PC-9 (cell line): Measurements from ENCODE around the gene ABLIM1. TPM values are rescaled to one million over a fixed set of nuclear protein-coding genes. Genes with fewer than 3 reads are reported as not detected.

ENCODE experiments used
- BruUV-seq: library from RNA; stranded (reverse); fragments of 400-500 nt; replicated peaks from 2 replicates; lab custom pipeline; 2021; lab: Mats Ljungman, UMichigan
- CTCF ChIA-PET: fragments of 300-600 bp; sonication (Branson Sonifier 250); formaldehyde crosslinking; loops from one replicate; lab custom pipeline; 2022; ENCODE audit warnings: antibody characterized with exemption; lab: Charles Lee
- POLR2A ChIA-PET: fragments of 300-600 bp; sonication (Branson Sonifier 250); formaldehyde crosslinking; loops from one replicate; lab custom pipeline; 2022; ENCODE audit warnings: antibody characterized with exemption; ENCODE audit not compliant: unreplicated experiment; lab: Charles Lee
- DNase-seq, 2 experiments: peaks; one replicate each; pipeline versions ENCODE4 v3.0.0 to v3.0.0-alpha.2; 2015 to 2022; ENCODE audit warnings: mixed read lengths in 1 of 2
- H2AFZ ChIP-seq: fragments of 200-600 bp; sonication (generic); 2 replicates; pipeline ENCODE4 v1.8.1; 2017; ENCODE audit warnings: antibody characterized with exemption
- H3F3A ChIP-seq: fragments of 200-600 bp; sonication (generic); 2 replicates; pipeline ENCODE4 v1.8.1; 2017; ENCODE audit warnings: antibody characterized with exemption, mild to moderate bottlenecking, low read depth; ENCODE audit not compliant: insufficient read depth
- H3K27ac ChIP-seq: fragments of 200-600 bp; sonication (generic); 2 replicates; pipeline ENCODE4 v1.6.1; 2016; ENCODE audit warnings: mixed run types
- H3K27me3 ChIP-seq: fragments of 200-600 bp; sonication (generic); 2 replicates; pipeline ENCODE4 v1.6.1; 2016; ENCODE audit warnings: low read depth, mixed run types; ENCODE audit not compliant: insufficient read depth
- H3K36me3 ChIP-seq: fragments of 200-600 bp; sonication (generic); 2 replicates; pipeline ENCODE4 v1.6.1; 2016; ENCODE audit warnings: low read depth, mixed run types
- H3K4me1 ChIP-seq: fragments of 200-600 bp; sonication (generic); replicated peaks from 2 replicates; pipeline ENCODE4 v1.6.1; 2016; ENCODE audit warnings: mixed run types; ENCODE audit not compliant: insufficient read depth
- H3K4me2 ChIP-seq: fragments of 200-600 bp; sonication (generic); 2 replicates; pipeline ENCODE4 v1.6.1; 2017; ENCODE audit warnings: mixed run types
- H3K4me3 ChIP-seq: fragments of 200-600 bp; sonication (generic); 2 replicates; pipeline ENCODE4 v1.6.1; 2016; ENCODE audit warnings: mixed run types
- H3K79me2 ChIP-seq: fragments of 200-600 bp; sonication (generic); 2 replicates; pipeline ENCODE4 v1.6.1; 2017; ENCODE audit warnings: low read depth, mixed run types
- H3K9me2 ChIP-seq: fragments of 200-600 bp; sonication (generic); 2 replicates; pipeline ENCODE4 v1.8.1; 2017; ENCODE audit warnings: mild to moderate bottlenecking; ENCODE audit not compliant: insufficient read depth
- H3K9me3 ChIP-seq: fragments of 200-600 bp; sonication (generic); 2 replicates; pipeline ENCODE4 v1.8.1; 2016; ENCODE audit warnings: low read depth; ENCODE audit not compliant: insufficient read depth
- H4K20me1 ChIP-seq: fragments of 200-600 bp; sonication (generic); 2 replicates; pipeline ENCODE4 v1.8.1; 2017; ENCODE audit not compliant: insufficient read depth
- CTCF ChIP-seq: fragments of 200-600 bp; sonication (generic); conservative IDR thresholded peaks from 2 replicates; pipeline ENCODE4 v1.6.1; 2017; ENCODE audit warnings: mixed run types, antibody characterized with exemption, mild to moderate bottlenecking, moderate library complexity
- EZH2 ChIP-seq: fragments of 200-600 bp; sonication (generic); IDR thresholded peaks from 2 replicates; pipeline ENCODE4 v1.8.0; 2017; ENCODE audit warnings: antibody characterized with exemption, low read depth
- intact Hi-C: fragments of 100-400 bp; cut with micrococcal nuclease; formaldehyde crosslinking; loops from one replicate; pipeline ENCODE4 v1.10.0; 2022; ENCODE audit not compliant: unreplicated experiment
- total RNA-seq: library from RNA; stranded (reverse); gene quantifications from 2 replicates; pipeline ENCODE4 v1.2.3, GENCODE V29; 2021

ABLIM1 gene
- total RNA-seq, 1 experiment from 2014 or later = 68.7 TPM

GRCh38 chr10:114616516-114616915, 41.6 kb downstream of the ABLIM1 start:
- intact Hi-C loops = no loop called here
- H3K4me3 ChIP-seq = no peak overlapping the region

GRCh38 chr10:114616103-114616502, 42.0 kb downstream of the ABLIM1 start:
- intact Hi-C loops = no loop called here
- H3K27me3 ChIP-seq = no peaks in the 10 kb centered on the region
- H3K4me2 ChIP-seq = no peak overlapping the region
- POLR2A ChIA-PET = interaction anchor here (0.6 to 0.7 kb wide), 3 partner anchors 8 to 92 kb away, joined by 3 to 13 read pairs (median 4); no protein-coding TSS in a partner anchor
- no peaks in the 10 kb centered on the region for H3K79me2 ChIP-seq
- H4K20me1 ChIP-seq = no peaks in the 10 kb centered on the region
- H3K9me3 ChIP-seq = no peaks in the 10 kb centered on the region
- DNase-seq = no peak
- H3K27ac ChIP-seq = no peak overlapping the region
- H2AFZ ChIP-seq = no peak overlapping the region
- no peaks in the 10 kb centered on the region for H3K36me3 ChIP-seq
- H3K4me3 ChIP-seq = no peak overlapping the region
- H3K9me2 ChIP-seq = no peaks in the 10 kb centered on the region
- no TSS peak for BruUV-seq
- H3K4me1 ChIP-seq = peaks cover 30% of the 10 kb centered on the region
- H3F3A ChIP-seq = peaks cover 7% of the 10 kb centered on the region; the same call in 1 of the 2 replicates
- CTCF ChIA-PET = interaction anchor here (0.6 kb wide), 1 partner anchor 313 kb away, joined by 3 read pairs; no protein-coding TSS in a partner anchor
- no peak for TF ChIP-seq CTCF
- no peak for TF ChIP-seq EZH2

More at GRCh38 chr10:114616516-114616915, 41.6 kb downstream of the ABLIM1 start:
- Histone ChIP-seq H4K20me1 (no peaks in the 10 kb centered on the region), H3F3A (peaks cover 7% of the 10 kb centered on the region; the same call in 1 of the 2 replicates), H3K79me2 (no peaks in the 10 kb centered on the region), H3K4me2 (no peak overlapping the region), H3K4me1 (peaks cover 25% of the 10 kb centered on the region), H3K9me3 (no peaks in the 10 kb centered on the region), H3K27me3 (no peaks in the 10 kb centered on the region), H3K9me2 (no peaks in the 10 kb centered on the region), H3K27ac (no peak overlapping the region), H3K36me3 (no peaks in the 10 kb centered on the region), H2AFZ (no peak overlapping the region)
- no peak for TF ChIP-seq EZH2
- no peak for TF ChIP-seq CTCF
- no TSS peak for BruUV-seq
- CTCF ChIA-PET = no interaction called here
- DNase-seq = no peak
- POLR2A ChIA-PET = interaction anchor here (0.6 kb wide), 1 partner anchor 92 kb away, joined by 13 read pairs; no protein-coding TSS in a partner anchor

- Histone ChIP-seq H3K36me3 (no peaks in the 10 kb centered on the region), H3K9me3 (no peaks in the 10 kb centered on the region), H3K4me1 (peaks cover 31% of the 10 kb centered on the region), H3K4me3 (no peak overlapping the region), H3K27ac (no peak overlapping the region), H2AFZ (no peak overlapping the region), H3K79me2 (no peaks in the 10 kb centered on the region), H4K20me1 (no peaks in the 10 kb centered on the region), H3K27me3 (no peaks in the 10 kb centered on the region), H3K4me2 (no peak overlapping the region), H3F3A (peaks cover 7% of the 10 kb centered on the region; the same call in 1 of the 2 replicates), H3K9me2 (no peaks in the 10 kb centered on the region)
- CTCF ChIA-PET = interaction anchor here (0.6 kb wide), 1 partner anchor 314 kb away, joined by 3 read pairs; no protein-coding TSS in a partner anchor
- no TSS peak for BruUV-seq
- intact Hi-C loops = no loop called here
- peak in 1 of 2 experiments; percentile 35 for DNase-seq
- TF ChIP-seq CTCF = no peak
- TF ChIP-seq EZH2 = no peak
- POLR2A ChIA-PET = interaction anchor here (0.6 to 0.7 kb wide), 2 partner anchors 8 to 49 kb away, joined by 3 to 4 read pairs; no protein-coding TSS in a partner anchor
Observed at GRCh38 chr10:114615600-114616007, 42.5 kb downstream of the ABLIM1 start.
